ENCODE results near the gene SNX8.

The SNX8 gene

GRCh38 chr7:2242541-2243429, 71.5 kb downstream of the SNX8 start:
- DNase-seq: peak; percentile 36

DNA sequence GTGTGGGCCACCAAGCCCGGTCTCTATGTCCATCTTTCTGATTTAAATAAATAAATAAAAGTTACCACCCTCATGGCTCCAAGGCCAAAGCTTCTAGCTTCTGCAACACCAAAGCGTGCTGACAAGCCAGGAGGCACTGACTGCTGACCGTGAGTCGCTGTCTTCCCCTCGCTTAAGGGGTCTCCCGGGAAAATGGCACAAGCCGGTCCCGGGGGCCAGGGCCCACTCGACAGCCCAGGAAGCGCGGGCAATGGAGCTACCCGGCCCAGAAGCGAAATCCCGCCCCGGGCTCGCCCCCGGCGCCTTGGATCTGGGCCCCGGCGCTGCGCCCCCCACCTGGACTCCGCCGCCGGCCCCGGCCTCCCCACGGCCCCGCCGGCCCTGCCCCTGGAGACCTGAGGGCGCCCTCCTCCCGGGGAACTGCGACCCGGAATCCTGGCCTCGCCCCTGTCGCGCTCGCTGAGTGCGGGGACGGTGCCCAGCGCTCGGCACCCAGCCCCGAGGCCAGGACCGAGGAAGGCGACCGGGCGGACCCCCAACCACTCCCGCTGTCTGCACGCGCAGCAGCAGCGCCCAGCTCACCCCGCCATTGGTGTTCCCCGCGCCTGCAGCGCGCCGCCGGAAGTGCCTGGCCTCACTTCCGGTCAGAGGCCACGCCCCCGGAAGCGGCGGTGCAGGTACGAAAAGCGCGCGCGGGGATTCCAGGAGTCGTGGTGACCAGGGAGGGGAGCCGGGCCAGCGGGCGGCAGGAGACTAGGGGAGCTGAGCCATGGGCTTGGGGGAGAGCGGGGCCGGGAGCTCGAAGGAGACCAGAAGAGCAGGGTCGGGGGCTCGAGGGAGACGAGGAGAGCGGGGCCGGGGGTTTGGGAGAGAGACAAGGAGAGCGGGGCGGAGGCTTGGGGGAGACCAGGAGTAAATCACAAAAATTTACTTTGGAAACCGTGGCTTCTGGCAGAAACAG, 72.4 kb downstream of the SNX8 start, which contains the start of the genes MRM2 and NUDT1:
TSS of gene MRM2 (minus strand) at position 626 of the 961 bp plus-strand sequence. CDS start at position 590, 36 bp downstream.
TSS of gene NUDT1 (plus strand) at position 647 of the 961 bp plus-strand sequence. CDS start 2,349 bp downstream, outside the sequence.
- peak; percentile 62 for DNase-seq

DNA sequence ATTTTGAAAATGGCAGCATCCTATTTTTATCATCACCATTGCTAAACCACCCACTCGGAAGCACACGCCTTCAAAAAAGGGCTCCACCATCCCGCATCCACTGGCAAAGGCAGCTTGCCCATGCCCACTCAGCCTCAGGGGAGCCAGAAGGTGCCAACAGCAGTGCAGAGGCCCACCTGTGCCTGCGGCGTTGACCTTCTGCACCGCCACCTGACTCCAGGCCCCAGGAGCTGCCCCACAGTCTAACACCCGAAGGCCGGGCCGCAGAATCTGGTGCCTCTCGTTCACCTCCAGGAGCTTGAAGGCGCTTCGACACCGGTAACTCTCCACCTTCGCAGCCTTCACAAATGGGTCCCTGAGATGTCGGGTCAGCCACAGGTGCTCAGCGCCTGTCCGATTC, 75.0 kb downstream of the SNX8 start:
- no peak for DNase-seq

GRCh38 chr7:2237109-2237602, 77.1 kb downstream of the SNX8 start:
- DNase-seq: peak; percentile 99

GRCh38 chr7:2233926-2234325, 80.3 kb downstream of the SNX8 start:
- DNase-seq: no peak

DNA sequence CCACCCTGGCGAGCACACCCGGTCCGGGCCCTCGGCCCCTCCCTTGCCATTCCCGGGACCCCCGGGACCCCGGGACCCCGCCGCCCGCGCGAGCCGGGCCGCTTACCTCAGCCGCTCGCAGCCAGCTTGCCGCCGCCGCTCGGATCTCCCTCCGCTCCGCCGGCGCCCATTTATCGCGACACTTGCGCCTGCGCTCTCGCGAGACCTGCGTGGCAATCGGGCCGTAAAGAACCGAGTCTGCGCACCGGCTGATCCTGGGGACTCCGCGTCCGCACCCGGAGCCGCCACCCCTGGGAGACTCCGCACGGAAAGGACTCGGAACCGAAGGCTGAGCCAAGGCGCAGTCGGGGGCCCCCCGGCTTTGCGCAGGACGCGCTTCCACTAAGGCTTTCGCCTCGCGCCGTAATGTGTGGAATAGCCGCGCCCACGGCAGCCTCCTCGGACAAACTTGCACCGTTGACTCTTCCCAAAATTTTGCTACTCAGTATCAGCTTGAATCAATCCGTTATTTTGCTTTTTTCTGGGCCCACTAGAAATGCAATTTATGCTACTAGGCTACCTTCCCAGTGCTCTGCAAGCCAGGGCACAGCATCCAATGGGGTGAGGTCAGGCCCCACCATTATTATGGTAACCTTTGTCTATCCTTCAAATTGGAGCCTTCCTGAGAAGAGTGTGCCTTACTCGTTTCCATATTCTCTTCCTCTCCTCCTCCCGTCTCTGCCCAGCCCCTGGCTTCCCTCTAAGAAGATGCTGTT, 81.3 kb downstream of the SNX8 start, which contains the start of gene MAD1L1:
TSS of gene MAD1L1 (minus strand) at position 180 of the 755 bp plus-strand sequence. CDS start 2,812 bp downstream, outside the sequence.
- DNase-seq: peak; percentile 85

GRCh38 chr7:2231992-2232765, 82.1 kb downstream of the SNX8 start:
- no peak for DNase-seq

- no peak for DNase-seq
Observed at GRCh38 chr7:2230882-2231281, 83.4 kb downstream of the SNX8 start.

DNA sequence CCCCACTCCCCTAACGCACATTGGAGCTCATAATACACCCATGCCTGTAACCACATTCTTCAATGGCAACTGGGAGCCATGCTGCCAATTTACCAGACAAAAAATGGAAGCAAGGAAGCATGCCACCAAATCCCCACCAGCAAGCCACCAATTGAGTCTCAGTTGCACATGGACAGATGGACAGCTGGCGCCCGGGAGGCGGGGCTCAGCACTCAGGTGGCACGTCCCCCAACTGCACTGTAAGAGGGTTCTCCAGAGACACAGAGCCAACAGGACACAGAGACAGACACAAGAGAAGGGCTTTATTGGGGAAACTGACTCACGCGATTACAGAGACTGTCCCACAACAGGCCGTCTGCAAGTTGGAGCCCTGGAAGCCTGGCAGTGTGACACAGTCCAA, 84.0 kb downstream of the SNX8 start:
- DNase-seq: no peak

GRCh38 chr7:2229467-2229866, 84.8 kb downstream of the SNX8 start:
- DNase-seq: no peak

DNA sequence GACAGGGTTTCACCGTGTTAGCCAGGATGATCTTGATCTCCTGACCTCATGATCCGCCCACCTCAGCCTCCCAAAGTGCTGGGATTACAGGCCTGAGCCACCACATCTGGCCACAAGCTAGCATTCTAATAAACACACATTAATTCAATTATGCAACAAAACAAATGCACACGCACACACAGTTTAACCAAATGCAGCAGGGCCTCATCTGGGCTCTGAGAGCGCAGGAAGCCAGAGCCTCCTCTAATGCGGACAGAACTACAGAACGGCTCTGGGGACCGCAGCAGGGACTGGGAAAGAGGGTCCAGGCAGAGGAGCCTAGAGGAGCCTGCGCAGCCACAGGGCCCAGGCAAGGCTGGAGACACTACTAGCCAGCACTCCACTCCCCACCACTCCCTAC, 85.3 kb downstream of the SNX8 start:
- DNase-seq: no peak

DNA sequence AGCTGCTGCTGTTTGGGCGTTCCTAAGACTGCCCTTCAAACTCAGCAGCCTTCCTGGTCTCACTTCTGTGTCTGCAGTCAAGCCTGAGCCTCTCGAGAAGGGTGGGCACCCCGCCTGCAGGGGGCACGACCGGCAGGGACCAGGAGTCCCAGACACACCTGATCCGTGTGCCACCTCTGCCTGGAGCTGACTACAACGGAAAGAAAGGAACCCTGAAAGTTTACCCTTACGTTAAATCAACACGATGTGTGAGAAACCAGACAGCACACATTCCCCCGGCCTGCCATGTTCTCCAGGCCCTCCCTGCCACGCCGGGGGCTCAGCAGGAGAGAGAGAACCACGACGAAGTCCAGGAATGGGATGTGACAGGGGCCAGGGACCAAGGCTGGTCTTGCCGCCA, 86.5 kb downstream of the SNX8 start:
- no peak for DNase-seq

GRCh38 chr7:2225830-2226229, 88.4 kb downstream of the SNX8 start:
- DNase-seq: no peak

DNA sequence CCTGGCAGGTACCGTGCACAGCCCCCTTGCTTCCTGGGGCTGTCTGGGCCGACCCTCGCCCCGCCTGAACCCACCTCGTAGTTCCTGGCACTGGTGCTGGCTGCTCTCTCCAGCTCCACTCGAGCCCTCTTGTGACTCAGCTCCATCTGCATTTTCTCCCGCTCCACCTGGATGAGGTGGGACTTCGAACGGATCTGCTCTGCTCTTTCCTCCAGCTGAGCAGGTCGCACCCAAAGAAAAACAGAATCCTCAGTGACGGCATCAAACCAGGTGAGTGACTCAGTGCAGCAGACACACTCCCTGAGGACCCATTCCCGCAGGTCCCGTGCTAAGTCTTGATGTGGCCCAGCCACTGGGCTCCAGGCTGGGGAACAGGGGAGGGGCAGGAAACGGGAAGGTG, 88.9 kb downstream of the SNX8 start:
- no peak for DNase-seq

- no peak for DNase-seq
Observed at GRCh38 chr7:2224934-2225333, 89.3 kb downstream of the SNX8 start.

- no peak for DNase-seq
Observed at GRCh38 chr7:2224491-2224928, 89.7 kb downstream of the SNX8 start.

DNA sequence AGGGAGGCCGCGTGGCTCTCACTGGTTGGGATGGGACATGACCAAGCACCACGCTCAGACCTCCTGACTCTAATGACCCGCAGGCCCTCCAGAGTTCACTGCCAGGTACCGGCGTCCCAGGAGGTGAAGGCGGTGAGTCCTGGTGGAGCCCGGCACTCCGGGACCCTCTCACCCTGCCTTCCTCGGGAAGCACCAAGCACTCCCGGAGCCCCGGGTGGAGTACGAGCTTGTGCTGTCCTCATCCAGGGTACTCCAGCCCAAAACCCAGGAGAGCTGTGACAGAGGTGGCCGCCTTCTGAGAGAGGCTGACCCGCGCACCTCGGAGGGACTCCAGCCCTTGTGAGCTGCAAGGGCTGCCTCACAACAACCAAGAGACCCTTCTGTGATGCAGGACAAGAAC, 90.9 kb downstream of the SNX8 start:
- DNase-seq: no peak

DNA sequence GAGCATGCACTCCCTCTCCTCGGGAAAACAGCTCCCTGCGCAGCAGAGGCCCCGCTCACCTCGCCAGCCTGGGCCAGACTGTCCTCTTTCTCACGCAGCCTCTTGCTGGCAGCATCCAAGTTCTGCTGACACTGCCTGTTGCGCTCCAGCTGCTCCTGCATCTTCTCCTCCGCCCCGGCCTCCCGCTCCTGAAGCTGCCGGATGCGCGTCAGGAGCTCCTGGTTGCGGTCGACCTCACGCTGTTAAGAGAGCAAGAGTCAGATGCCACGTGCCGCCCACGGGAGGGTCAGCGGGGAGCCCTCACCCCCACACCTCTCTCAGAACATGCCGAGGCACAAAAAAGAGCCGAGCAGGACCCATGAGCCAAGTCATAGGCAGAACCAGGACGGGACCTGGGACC, 91.7 kb downstream of the SNX8 start:
- no peak for DNase-seq

- DNase-seq: no peak
Observed at GRCh38 chr7:2220954-2221353, 93.3 kb downstream of the SNX8 start.

DNA sequence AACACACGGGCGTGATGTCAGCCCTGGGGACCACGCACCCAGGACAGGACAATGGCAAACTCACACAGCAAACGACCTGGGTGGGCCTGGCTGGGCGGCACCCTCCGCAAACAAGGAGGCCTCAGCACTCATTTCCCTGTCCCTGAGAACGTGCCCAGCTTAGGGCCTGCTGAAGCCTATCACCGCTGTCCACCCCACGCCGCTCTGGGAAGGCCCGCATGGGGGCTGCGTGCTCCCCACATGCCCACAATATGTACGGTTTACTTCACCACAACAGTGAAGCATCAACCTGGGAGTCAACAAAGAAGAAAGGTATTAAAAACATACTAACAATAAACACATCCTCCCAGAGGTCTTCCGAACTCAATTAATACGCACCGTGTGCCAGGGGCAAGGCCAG, 93.7 kb downstream of the SNX8 start:
- DNase-seq: no peak

GRCh38 chr7:2220030-2220429, 94.2 kb downstream of the SNX8 start:
- DNase-seq: no peak
